Progenitor cell of endocrine pancreas (in vitro differentiated cells): ENCODE results near the gene IPO8. TPM values are rescaled to one million over a fixed set of nuclear protein-coding genes. Genes with fewer than 3 reads are reported as not detected.

Experiments used
- DNase-seq: peaks from one replicate; pipeline ENCODE4 v3.0.0; 2021; ENCODE audit warnings: low spot score; ENCODE audit not compliant: unreplicated experiment
- H3K27ac Mint-ChIP-seq: 2 replicates; pipeline ENCODE4 v1.8.0; 2021; ENCODE audit warnings: mild to moderate bottlenecking, moderate library complexity, mixed read lengths
- H3K27me3 Mint-ChIP-seq: 2 replicates; pipeline ENCODE4 v1.8.0; 2021; ENCODE audit warnings: mixed read lengths
- H3K36me3 Mint-ChIP-seq: 2 replicates; pipeline ENCODE4 v1.8.0; 2022; ENCODE audit warnings: mixed read lengths; ENCODE audit not compliant: insufficient read depth
- H3K4me1 Mint-ChIP-seq: 2 replicates; pipeline ENCODE4 v1.8.0; 2021; ENCODE audit warnings: low read depth, mixed read lengths
- H3K4me3 Mint-ChIP-seq: 2 replicates; pipeline ENCODE4 v1.8.0; 2021; ENCODE audit warnings: low read depth, mild to moderate bottlenecking, moderate library complexity, mixed read lengths
- H3K9me3 Mint-ChIP-seq: 2 replicates; pipeline ENCODE4 v1.8.0; 2021; ENCODE audit warnings: low read depth, mixed read lengths
- CTCF ChIP-seq: fragments of 200-600 bp; sonication (generic); IDR thresholded peaks from one replicate; pipeline ENCODE4 v1.5.0; 2021; ENCODE audit warnings: antibody characterized with exemption, mild to moderate bottlenecking; ENCODE audit not compliant: unreplicated experiment
- total RNA-seq: library from RNA; stranded (reverse); gene quantifications from 2 replicates; pipeline ENCODE4 v1.2.1, GENCODE V29; 2021

IPO8 gene
- total RNA-seq, 1 donor from 2014 or later, result 93.3 TPM

- H3K27ac Mint-ChIP-seq, result no peak overlapping the region
These were observed 34.3 kb upstream of the IPO8 start for GRCh38 chr12:30730011-30730410.

GRCh38 chr12:30729547-30729946 lies 33.9 kb upstream of the IPO8 start:
- no peak for TF ChIP-seq CTCF
- Mint-ChIP-seq H3K9me3 (no peaks in the 10 kb centered on the region), H3K4me3 (no peak overlapping the region), H3K4me1 (peaks cover 5% of the 10 kb centered on the region), H3K27me3 (no peaks in the 10 kb centered on the region), H3K27ac (no peak overlapping the region), H3K36me3 (peaks cover 16% of the 10 kb centered on the region)
- no peak for DNase-seq

More at GRCh38 chr12:30730011-30730410, 34.3 kb upstream of the IPO8 start:
- no peaks in the 10 kb centered on the region for H3K9me3 Mint-ChIP-seq
- no peak for TF ChIP-seq CTCF
- peaks cover 5% of the 10 kb centered on the region for H3K4me1 Mint-ChIP-seq
- DNase-seq, result no peak
- H3K4me3 Mint-ChIP-seq, result no peak overlapping the region
- no peaks in the 10 kb centered on the region for H3K27me3 Mint-ChIP-seq
- H3K36me3 Mint-ChIP-seq, result peaks cover 14% of the 10 kb centered on the region

DNA sequence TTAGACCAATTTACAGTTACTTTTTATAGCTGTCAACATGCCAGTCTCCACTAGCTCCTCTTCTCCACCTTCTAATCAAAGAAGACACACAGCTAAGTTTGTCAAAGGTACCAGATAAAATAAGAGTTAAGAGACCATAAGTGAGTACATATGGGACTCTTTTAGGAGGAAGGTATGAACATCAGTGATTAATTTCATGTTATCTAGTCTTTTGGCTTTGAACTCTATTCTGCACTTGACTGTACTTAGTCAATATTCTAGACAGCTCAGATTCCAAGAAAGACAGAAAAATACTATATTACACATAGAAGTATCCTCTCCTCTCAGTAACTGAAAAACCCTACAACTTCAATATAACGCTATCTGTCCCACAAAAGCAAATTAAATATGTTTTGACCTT lies 31.0 kb upstream of the IPO8 start:
- no peak for DNase-seq
- H3K4me1 Mint-ChIP-seq, result no peaks in the 10 kb centered on the region
- no peak overlapping the region for H3K27ac Mint-ChIP-seq
- TF ChIP-seq CTCF, result no peak
- H3K9me3 Mint-ChIP-seq, result no peaks in the 10 kb centered on the region
- H3K36me3 Mint-ChIP-seq, result peaks cover 20% of the 10 kb centered on the region
- no peak overlapping the region for H3K4me3 Mint-ChIP-seq
- no peaks in the 10 kb centered on the region for H3K27me3 Mint-ChIP-seq

- TF ChIP-seq CTCF, result no peak
- H3K27ac Mint-ChIP-seq, result no peak overlapping the region
- no peak overlapping the region for H3K4me3 Mint-ChIP-seq
- no peaks in the 10 kb centered on the region for H3K9me3 Mint-ChIP-seq
- H3K27me3 Mint-ChIP-seq, result no peaks in the 10 kb centered on the region
- no peak for DNase-seq
- H3K4me1 Mint-ChIP-seq, result no peaks in the 10 kb centered on the region
- peaks cover 20% of the 10 kb centered on the region for H3K36me3 Mint-ChIP-seq
These were observed 30.1 kb upstream of the IPO8 start for GRCh38 chr12:30725739-30726138.

DNA sequence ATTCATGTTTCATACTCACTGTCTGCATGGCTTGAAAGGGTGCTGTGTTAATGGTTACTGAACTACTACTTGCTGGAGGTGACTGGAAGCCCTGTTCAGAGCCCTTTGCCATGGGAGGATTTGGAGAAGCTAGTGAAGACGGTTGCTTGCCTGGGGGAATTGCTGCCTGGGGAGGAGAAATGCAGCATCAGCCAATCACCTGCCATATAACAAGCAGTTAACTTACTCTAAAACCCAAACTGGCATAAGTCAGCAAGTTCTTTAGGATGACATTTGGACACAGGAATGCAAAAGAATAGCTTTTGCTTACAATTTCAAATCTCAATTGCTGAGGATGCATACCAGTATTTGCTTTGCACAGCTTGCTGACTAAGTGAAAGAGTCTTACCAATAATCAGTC lies 23.4 kb upstream of the IPO8 start:
- Mint-ChIP-seq H3K27ac (no peak overlapping the region), H3K4me3 (no peak overlapping the region), H3K27me3 (no peaks in the 10 kb centered on the region), H3K36me3 (peaks cover 30% of the 10 kb centered on the region), H3K9me3 (no peaks in the 10 kb centered on the region), H3K4me1 (no peaks in the 10 kb centered on the region)
- DNase-seq, result no peak
- no peak for TF ChIP-seq CTCF
